NCI-H2196 treated with DMSO at 0.1 percent for 48 hours (cell line): Measurements from ENCODE around the gene ANKRD65.
"Not testable (repeated sequence)": the region's sequence is repeated elsewhere in the genome, so short reads cannot be mapped to it uniquely, and the experiment has no call there.

Source experiments
- DNase-seq: peaks from one replicate; lab custom pipeline; 2025; ENCODE audit not compliant: unreplicated experiment; lab: John Stamatoyannopoulos, UW

ANKRD65 gene

GRCh38 chr1:1418464-1419362 lies 2.4 kb downstream of the ANKRD65 start:
- no peak for DNase-seq

DNA sequence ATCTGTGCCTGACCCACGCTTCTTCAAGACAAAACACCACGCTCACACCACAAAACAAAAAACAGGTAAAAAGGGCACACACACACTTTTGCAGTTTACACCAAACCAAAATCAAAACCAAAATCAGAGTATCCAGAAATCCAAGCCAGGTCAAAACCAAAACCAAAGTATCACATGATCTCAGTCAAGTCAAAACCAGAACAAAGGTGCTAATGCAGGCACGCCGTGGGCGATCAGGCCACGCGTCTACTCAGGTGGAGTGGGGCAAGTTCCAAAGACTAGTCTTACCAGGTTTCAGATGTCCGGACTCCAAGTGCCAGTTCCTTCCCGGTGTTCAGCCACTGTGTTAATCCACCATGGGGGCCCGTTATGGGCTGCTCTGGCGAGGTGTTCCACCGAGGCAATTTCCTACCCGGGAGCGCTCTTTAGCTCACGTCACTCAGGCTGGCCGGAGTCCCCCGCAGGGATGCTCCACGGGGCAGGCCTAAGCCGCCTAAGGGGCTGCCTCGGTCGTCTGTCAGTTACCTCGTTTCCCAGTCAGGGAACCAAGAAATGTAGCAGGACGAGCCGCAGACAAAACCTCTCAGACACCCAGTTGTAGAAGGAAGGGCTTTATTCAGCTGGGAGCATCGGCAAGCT lies 3.1 kb downstream of the ANKRD65 start:
- not testable (repeated sequence) for DNase-seq

GRCh38 chr1:1417396-1417795 lies 3.7 kb downstream of the ANKRD65 start:
- DNase-seq: not testable (repeated sequence)

DNA sequence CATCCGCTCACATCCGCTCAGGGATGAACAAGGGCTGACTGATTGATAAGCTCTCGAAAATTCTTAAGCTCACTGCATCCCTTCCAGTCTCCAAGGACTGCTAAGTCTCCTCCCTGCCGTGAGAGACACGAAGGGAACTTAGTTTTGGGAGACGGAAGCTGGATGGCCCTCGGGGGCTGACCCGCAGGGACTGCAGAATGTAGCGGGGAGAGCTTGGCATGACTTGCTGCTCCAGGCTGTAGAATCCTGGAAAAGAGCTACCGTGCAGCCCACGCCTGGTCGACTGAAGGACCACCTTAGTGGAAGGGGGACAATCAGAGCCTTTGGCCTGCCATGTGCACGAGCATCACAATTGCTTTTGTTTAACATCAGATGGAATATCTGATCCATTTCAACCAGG lies 5.3 kb downstream of the ANKRD65 start:
- no peak for DNase-seq

- not testable (repeated sequence) for DNase-seq
Observed at GRCh38 chr1:1412311-1412902, 8.7 kb downstream of the ANKRD65 start.

- DNase-seq: no peak
Observed at GRCh38 chr1:1411626-1412025, 9.4 kb downstream of the ANKRD65 start.

GRCh38 chr1:1410238-1410637 lies 10.8 kb downstream of the ANKRD65 start:
- not testable (repeated sequence) for DNase-seq

DNA sequence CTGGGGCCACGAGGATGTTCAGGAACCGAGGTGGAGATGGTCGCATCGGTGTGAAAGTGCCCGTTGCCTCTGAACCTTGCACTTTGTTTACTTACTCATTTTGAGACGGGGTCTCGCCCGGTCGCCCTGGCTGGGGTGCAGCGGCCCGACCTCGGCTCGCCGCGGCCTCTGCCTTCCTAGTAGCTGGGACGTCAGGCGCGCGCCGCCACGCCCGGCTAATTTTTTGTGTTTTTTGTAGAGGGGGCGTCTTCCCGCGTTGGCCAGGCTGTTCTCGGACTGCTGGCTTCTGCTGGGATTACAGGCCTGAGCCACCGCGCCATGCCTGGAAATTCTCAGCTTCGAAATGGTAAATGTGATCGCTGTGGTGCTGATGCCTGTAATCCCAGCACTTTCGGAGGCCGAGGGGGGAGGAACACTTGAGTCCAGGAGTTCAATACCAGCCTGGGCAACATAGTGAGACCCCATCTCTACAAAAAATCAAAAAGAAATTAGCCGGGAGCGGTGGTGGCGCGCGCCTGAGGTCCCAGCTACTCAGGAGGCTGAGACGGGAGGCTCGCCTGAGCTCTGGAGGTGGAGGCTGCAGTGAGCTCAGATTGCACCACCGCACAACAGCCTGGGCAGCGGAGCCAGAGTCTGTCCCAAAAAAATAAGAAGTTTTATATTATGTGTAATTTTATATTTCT lies 13.3 kb downstream of the ANKRD65 start:
- no peak for DNase-seq

DNA sequence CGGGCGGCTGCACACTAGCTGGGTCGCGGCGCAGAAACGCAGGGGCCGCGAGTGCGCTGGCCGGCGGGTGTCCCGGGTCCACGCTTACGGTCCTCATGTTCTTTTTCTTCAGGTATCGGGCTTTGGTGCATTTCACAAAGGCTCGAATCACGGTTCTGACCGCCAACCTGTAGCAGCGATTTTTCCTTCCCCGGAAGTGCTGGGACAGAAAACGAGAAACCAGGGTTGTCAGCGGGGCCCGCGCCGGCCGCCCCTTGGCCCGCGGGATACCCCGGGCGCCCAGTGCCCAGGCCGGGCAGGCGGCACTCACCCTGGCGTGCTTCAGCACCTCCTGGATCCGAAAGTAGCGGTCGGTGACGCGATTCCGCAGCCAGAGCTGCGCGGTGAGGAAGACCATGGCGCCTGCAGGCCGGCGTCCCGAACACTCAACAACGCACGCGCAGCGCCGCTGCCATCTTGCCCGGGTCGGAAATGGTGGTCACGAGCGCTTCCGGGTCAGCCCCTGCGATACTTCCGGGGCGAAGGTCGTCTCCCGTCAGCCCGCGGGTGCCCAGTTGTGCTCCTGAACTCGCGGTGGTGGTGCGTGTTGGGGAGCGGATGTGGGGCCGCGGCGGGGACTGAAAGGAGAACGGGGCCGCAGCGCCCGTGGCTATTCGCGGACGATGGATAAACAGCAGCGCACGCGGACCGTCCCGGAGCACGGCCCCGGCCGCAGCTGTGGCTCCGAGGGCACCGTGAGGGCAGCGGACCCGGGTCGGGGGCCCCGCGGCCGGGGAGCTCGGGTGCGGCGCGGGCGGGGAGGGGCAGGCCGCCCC lies 14.0 kb downstream of the ANKRD65 start, which contains the start of gene MRPL20:
TSS of gene MRPL20 (minus strand) at position 473 of the 815 bp plus-strand sequence. CDS start at position 397, 76 bp downstream.
- peak; percentile 88 for DNase-seq

- DNase-seq: no peak
Observed at GRCh38 chr1:1406101-1406820, 14.8 kb downstream of the ANKRD65 start.

DNA sequence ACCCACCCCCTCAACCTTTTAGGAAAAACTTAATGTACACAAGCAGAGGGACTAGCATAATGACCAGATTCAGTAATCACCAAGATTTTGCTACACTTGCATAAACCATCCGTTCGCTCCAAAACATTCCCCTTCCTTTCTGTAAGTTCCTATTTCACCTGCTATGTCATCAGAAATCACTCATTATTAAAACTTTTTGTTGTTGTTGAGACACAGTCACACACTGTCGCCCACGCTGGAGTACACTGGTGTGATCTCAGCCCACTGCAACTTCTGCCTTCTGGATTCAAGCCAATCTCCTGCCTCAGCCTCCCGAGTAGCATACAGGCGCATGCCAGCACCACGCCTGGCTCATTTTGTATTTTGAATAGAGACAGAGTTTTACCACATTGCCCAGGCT lies 17.4 kb downstream of the ANKRD65 start:
- DNase-seq: no peak

DNA sequence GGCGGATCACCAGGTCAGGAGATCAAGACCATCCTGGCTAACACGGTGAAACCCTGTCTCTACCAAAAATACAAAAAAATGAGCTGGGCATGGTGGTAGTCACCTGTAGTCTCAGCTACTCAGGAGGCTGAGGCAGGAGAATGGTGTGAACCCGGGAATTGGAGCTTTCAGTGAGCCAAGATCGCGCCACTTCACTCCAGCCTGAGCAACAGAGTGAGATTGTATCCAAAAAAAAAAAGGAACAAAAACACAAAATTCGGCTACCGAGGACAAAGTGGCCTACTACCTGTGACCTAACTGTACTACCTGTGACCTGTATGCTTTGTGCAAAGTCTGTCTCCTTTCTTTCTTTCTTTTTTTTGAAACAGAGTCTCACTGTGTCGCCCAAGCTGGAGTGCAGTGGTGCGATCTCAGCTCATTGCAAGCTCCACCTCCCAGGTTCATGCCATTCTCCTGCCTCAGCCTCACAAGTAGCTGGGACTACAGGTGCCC lies 18.1 kb downstream of the ANKRD65 start:
- not testable (repeated sequence) for DNase-seq

DNA sequence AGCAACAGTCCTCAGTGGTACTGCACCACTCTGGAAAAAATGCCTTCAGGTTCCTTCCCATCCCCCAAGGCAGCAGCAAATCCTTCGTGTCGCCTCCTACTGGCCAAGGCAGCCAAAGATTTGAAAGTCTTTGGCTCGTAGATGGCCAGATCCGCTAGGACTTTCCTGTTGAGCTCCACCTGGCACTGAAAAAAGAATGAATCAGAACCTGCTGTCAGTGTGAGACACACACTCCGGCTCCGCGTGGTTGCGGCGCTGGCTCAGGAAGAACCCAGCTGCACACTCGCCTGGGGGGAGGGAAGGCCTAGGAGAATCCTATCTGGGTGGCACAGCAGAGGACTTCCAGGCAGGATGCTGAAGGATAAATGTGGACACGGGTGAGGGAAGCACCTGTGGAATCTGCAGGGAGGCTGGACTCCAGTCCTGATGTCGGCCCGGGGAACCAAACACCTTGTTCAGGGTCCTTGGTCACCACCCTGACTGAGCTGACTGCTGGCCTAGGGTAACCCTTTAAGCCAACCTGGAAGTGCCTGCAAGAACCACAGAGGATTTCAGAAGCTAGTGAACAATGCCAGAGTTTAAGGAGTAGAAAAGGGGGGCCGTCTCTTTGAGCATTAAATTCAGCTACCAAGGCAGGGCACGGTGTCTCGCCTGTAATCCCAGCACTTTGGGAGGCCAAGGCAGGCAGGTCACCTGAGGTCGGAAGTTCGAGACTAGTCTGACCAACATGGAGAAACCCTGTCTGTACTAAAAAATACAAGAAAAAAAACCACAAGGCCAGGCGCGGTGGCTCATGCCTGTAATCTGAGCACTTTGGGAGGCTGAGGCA lies 18.8 kb downstream of the ANKRD65 start:
- DNase-seq: peak; percentile 31

GRCh38 chr1:1401457-1402010 lies 19.5 kb downstream of the ANKRD65 start:
- DNase-seq: no peak

GRCh38 chr1:1400576-1401456 lies 20.3 kb downstream of the ANKRD65 start:
- DNase-seq: no peak

DNA sequence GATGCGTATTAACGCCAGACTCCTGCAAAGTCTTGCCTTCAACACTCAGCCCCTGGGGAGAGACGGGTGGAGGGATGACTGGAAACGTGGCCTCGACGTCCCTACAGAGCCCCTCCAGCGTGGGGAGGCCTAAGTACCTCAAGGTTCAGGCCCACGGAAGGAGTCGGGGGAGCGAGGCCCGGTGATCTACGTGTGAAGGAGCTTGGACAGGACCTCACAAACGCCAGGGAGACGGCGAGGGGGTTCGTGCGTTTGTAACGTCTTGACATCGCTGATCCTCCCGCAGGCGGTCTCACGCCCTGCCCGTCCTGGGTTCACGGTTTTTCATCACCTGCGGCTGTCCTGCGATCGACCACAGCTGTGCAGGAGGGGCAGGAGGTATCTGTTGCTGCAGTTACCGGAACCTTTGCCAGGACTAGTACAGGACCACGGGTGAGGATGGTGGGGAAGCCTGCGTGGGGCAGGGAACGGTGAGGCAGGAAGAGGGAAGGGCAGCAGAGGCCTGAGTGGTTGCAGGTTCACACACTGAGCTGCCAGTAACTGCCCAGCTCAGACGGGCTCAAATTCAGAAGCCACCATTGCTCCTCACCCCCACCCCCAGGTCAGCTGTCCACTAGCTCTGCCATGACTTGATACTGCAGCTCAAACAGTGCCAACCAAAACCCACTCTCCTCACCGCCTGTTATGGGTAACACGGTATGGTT lies 21.1 kb downstream of the ANKRD65 start:
- DNase-seq: no peak
